Stimulated activated CD8-positive, alpha-beta memory T cell treated with anti-CD3 and anti-CD28 coated beads, Interleukin-15, amount 100 ng/mL, for 24 hours (primary cell): ENCODE measurements around the gene INTS11.

Experiments used
- DNase-seq: peaks from one replicate; pipeline ENCODE4 v3.0.0-alpha.2; 2020; ENCODE audit warnings: low read depth

Gene INTS11

DNA sequence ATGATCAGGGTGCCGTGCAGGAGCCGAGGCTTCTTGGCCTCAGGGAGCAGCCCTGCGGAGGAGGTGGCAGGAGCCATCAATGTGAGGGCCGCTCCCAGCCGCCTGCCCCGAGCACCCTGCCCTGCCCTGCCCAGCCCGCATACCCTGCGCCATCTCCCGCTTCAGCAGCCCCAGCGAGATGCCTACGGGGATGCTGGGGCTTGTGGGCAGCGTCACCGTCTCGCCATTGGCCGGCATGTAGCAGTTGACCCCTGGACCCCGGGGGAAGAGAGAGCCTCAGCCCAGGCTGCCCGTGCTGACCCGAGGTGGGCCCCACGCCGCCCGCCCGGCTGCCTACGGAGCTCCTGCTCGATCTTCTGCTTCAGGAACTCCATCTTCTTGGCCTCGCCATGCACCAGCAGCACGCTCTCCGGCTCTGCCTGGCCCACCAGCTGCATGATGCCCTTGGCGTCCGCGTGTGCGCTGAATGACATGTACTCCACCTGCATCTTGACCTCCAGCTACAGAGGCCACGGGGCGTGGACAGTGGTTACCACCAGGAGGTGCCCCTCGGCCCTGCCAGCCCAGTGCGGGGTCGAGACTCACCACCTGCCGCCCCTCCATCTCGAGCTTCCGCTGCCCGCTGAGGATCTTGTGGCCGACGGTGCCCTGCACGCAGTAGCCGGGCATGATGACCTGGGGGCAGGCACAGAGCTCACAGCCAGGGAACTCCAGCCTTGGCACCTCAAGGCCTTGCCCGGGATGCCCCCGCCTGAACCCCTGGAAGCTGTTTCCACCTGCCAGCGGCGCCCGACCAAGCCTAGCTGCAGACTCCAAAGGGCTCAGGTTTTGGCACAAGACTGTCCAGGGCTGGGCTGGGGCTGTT, 11.8 kb downstream of the INTS11 start:
- DNase-seq, result no peak

DNA sequence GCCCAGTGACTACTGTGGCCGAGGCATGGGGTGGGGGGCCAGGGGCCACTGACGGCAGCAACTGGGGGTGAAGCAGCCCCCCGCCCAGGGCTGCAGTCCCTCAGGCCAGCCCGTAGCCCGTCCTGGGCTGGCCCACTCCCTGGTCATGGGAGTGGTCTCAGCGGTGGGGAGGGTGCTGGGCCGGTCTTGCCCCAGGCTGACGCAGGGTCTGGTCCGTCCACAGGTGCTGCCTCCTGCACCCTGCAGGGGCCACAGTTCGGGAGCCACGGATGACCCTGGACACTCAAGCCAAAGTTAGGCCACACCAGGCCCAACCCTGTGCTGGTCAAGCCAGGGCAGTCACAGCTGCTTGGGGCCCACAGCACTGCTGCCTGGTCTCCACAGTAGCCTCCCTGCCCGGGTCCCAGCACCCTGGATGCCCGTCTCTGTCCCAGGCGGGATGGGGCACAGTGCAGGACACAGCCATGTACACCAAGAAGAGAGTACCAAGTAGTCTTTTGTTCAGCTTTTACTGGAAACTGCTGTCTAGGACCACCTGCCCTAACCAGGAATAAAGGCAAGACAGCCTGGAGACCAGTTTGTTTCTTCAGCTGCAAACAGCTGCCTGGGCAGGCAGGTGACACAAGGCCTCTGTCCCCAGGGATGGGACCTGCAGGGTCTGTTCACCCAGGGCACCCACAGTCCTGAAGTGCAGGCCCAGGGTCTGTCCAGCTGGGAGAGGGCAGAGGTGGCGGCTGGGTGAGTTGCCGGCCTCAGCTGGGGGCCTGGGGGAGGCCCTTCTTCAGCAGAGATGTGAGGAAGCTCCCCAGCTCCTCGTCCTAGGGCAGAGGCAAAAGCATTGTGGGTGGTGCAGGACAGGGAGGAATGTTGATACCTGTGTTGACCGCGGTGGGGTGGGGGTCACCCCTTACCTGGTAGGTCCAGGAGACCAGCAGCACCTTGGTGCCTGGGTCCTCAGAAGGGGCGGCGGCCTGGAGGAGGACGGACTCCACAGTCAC, 13.1 kb downstream of the INTS11 start:
- no peak for DNase-seq

DNA sequence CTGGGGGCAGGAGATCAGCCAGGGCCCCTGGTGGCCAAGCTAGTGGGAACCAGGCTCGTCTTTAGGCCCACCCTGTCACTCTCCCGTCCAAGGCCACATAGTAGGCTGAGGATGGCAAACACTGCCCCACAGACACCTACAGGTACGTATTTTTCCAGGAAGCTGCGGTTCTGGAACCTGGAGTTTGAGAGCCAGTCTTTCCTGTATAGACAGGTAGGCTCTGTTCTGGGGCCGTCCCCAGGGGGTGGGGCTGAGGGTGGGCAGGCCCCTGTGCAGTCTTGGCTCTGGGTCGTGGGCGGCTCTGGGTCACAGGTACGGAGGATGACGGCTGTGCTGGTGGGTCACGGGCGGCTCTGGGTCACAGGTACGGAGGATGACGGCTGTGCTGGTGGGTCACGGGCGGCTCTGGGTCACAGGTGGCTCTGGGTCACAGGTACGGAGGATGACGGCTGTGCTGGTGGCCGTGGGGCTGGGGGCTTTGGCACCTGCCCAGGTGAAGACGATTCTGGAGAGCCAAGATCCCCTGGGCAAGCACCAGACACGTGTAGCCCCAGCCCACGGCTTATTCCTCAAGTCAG, 13.9 kb downstream of the INTS11 start:
- DNase-seq, result no peak

DNA sequence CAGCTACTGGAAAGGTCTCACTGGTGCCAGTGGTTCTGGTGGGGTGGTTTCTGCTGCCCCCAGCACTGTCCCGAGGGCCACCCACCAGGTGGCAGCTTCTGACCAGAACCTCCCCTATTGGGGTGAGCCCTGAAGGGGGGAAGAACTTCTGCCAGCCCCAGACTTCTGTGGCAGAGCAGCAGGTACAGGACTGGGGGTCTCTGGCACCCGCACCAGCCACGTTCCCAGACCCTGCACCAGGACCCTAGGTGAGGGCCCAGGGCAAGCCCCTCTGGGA, 14.4 kb downstream of the INTS11 start:
- DNase-seq, result no peak

DNA sequence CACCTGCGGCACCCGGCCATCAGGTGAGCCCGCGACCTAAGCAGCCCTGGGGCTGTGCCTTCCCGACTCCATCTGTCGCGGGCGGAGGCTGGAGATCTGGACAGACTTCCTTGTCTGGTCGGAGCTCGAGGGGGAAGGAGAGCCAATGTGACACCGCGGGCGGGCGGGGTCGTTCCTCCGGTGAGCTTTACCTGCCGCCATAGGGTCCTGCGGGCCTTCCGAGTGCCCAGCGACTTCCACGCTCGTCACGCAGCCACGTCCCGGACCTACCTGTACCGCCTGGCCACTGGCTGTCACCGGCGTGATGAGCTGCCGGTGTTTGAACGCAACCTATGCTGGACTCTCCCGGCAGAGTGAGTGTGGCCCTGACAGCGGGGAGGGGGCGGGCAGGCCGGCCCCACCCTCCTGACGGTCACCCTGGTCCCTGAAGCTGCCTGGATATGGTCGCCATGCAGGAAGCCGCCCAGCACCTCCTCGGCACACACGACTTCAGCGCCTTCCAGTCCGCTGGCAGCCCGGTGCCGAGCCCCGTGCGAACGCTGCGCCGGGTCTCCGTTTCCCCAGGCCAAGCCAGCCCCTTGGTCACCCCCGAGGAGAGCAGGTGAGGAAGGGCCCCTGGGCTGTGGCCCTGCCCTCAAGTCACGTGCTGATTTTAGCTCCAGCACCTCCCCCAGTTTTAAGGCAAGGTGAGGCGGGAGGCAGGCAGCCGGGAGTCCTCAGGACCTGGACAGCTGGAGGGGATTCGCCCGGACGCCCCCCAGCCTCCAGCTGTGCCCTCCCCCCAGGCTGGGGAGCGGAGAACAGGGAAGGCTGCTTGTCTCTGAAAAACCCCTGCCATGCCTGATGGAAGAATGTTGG, 15.0 kb downstream of the INTS11 start:
- no peak for DNase-seq

DNA sequence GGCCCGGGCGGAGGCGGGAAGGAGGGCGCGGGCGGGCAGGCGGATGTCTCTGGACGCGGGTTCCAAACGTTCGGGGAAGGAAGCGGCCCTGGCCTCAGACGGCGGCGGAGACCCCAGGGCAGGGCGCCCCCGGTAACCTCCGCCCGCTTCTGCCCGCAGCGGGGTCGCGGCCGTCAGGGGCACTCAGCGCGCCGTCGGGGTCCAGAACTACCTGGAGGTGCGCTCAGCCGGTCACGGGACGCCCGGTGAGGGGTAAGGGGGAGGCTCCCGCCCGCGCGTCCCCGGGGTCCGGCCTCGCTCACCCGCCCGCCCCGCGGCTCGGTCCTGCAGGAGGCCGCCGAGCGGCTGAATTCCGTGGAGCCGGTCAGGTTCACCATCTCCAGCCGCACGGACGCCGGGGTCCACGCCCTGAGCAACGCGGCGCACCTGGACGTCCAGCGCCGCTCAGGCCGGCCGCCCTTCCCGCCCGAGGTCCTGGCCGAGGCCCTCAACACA, 15.7 kb downstream of the INTS11 start:
- no peak for DNase-seq

DNA sequence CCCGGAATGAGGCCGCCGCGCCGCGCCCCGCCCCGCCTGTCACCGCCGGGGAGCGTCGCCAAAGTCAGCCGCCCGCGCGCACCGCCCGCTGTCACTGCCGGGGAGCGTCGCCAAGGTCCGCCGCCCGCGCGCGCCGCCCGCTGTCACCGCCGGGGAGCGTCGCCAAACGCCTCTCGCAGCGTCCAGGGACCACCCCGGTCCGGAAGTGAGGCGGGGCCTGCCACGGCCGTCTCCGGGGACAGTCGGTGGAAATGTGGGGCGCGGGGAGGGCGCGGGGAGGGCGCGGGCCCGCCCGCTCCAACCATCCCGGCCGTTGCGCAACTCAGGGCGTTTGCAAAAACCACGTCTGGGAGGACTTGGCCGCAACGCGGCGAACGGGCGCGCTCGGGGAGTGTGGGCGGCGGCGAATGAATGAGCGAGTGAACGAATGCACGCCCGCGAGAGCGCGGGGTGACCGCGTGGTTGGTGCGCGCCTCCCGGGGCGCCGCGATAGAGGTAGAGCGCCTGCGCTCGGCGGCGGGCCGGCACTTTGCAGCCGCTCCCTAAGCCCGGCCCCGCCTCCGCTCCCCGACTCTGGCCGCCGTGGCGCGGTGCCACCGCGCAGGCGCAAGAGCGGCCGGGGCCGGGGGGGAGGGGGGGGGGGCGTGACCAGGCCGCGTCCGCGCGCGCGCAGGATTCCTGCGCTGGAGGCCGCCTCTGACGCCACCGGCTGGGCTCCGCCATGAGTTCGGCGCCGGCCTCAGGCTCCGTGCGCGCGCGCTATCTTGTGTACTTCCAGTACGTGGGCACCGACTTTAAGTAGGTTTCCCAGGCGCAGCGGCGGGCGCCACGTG, 16.3 kb downstream of the INTS11 start, which contains the start of the genes ACAP3 and PUSL1:
ACAP3 (minus strand) TSS at position 8 of the 833 bp plus-strand sequence. CDS start 115 bp downstream, outside the sequence.
PUSL1 (plus strand) TSS at position 675 of the 833 bp plus-strand sequence; CDS start at position 722, 47 bp downstream.
- peak; percentile 72 for DNase-seq

DNA sequence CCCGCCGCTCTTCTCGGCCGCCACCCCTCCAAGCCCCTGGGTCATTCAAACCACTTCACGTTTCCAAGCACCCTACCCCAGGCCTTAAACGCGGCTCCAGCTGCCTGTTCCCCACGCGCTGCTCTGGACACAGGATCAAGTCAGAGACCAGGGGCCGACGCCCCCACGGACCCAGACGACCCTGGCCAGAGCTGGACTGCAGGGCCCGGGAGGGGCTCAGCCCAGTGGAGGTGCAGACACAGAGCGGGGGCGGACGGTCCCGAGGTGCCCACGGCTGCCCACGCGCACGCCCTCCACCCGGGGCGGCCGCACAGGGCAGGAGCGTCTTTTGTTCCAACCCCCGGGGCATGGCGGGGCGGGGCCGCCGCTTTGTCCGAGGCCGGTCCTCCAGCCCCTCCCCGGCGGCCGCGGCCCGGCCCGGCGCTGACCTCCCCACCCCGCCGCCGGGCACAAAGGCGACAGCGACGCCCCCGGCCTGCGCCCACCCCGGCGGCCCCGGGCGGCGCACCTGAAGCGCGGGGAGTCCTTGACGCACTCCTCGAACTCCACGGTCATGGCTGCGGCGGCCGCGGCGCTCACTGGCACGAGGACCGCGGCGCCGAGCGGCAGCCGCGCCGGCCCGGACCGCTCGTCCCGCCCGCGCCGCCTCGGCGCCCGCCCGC, 17.1 kb downstream of the INTS11 start:
- no peak for DNase-seq

DNA sequence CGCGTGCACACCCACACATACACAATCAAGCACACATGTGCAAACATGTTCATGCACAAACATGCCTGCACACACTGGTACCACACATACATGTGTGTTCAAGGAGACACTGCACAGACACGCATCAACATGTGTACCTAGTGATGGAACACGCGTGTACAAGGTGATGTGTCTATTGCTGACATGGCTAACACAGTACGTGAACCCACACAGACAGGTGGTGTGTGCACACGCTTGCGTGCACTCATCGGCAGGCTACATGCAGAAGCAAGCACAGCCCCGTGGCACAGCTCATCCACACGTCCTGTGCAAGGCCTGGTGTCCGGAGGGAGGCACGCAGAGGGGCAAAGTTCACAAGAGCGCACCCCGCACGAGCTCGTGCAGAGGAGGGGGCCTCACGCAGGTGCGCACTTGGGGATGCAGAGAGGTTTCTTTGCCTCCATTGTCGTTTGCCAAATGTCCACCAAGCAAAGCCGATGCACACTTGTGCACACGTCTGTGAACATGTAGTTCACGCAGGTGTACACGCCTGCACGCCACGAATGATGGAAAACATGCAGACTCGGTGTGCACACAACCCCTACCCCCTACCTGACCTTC, 17.7 kb downstream of the INTS11 start:
- DNase-seq, result no peak

DNA sequence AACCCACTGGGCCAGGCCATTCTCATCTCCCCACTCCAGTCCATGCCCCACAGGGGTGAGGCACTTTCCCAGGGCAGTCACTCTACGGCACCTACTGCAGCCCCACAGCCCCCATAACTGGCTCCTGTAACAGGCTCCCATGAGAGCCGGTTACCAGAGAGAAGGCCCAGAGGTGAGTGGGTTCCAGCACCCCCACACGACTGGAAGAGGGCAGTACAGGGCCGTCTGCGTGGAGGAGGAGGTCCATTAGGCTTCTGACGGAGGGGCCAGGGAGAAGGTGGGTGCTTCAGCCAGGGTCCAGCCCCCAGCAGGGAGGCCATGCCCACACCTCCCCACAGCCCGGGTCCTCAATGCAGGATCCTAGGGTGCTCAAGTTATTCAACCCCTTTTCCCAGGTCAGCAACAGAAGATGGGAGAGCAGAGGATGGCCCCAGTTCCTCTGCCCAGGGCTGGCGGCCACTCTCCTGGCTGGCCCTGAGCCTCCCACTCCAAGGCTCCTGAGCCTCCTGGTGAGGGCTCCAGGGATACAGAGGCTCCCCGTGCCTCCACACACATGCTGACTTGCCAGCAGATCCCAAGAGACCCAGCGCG, 18.3 kb downstream of the INTS11 start:
- DNase-seq, result no peak

DNA sequence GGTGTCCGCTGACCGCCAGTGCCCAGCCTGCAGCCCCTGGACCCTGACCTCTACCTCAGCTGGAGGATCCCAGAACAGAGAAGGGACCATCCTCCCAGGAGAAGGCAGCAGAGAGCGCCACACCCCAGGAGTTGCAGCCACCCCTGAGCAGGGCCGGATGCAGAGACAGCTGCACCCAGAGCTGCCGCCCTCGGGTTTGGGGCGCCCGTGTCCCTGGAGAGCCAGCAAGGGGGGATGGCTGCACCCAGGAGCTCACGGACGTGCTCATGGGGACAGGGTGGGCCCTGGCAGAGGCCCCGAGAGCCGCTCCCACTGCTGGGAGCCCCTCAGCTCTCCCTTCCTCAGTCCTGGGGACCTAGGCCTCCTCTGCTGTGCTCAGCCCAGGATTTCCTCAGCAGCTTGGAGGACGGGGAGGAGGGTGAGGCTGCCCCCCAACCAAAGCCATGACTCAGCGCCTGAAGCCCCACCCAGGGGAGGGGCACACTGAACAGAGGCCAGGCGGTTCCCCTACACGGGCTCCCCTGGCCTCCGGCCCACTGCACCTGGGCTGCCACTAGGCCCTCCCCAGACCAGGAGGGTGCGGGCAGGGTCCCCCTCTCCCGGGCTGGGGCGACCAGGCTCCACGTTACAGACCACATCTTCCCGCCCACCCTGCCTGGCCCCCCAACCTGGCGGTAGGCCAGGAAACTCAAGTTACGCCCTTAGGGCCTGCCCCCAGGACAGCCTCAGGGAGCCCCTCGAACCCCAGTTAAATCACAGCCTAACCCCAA, 19.0 kb downstream of the INTS11 start:
- DNase-seq, result no peak

DNA sequence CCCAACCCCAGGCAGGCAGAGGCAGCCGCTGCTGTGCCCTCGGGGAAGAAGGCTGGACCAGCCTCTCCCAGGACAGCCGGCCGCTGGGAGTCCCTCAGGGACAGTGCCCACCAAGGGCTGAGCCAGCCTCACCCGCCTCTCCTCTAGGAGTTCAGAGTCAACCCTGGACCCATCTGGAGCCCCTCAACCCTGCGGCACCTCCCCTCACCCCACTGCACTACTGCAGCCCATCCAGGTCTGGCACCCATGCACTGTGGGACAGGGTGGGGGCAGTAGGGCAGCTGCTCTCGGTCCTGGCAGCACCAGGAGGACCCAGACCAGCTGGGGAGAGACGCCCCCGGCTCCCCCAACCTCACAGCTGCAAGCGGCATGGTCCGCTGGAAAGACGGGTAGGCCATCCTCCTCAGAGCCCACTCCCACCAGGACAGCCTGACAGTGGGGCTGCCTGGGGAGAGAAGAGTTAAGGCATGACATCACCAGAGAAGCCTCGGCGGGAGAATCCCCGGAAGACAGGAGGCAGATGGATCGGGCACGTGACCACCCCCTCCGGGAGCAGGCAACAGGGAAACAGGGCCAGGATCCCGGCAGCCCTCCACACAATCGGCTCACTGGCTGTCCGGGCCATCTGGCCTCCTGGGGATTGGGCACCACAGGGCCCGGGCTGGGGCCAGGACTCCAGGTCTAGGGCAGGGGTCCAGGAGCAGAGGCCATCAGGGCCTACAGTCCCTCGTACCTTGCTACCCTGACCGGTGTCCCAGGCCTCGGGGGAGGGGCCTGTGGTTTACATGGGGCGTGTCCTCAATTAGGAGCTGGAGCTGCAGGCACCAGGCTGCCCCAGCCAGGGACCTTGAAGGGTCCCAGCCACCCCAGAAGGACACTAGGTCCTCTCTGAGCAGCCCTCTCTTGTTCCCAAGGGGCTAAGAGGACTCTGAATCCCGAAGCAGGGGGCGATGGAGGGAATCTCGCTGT, 19.8 kb downstream of the INTS11 start:
- DNase-seq, result no peak

DNA sequence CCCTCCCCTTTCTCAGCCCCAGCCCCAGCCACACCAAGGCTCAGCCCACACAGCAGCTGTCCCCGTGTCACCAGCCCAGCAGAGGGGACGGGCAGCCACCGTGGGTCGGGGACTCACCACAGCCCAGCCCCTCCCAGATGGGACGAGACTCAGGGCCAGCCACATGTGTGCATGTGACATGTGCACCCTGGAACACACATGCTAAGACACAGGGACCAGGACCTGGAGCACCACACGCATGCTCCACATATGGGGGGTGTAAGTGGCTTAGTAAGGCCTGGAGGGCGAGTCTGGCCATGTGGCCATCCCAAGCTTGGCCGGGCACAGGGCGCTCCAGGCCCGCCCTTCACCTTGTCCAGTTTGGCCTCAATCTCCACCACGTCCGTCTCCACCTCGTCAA, 20.7 kb downstream of the INTS11 start:
- no peak for DNase-seq

DNA sequence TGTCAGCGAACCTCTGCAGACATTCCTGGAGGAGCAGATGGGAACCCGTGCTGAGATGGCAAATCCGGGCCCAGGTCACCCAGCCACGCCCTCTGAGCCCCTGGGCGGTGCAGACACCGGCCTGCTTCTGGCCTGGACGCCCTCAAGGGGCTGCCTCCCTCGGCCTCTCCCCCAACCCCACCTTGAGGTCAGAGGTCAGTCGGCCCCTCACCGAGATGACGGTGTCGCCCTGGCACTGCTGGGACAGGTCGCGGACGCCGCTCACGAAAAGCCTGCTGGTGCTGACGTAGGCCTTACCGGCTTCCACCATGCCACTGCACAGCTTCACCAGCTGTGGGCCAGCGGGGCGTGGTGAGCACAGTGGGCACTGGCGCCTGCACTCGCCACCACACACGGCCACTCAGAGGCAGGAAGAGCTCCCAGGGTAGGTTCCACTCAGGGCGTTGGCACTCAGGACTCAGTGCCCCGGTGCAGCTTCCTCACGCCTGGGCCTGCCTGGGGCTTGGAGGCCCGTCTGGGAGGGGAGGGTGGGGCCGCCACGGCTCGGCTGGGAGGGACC, 21.4 kb downstream of the INTS11 start:
- DNase-seq, result no peak

DNA sequence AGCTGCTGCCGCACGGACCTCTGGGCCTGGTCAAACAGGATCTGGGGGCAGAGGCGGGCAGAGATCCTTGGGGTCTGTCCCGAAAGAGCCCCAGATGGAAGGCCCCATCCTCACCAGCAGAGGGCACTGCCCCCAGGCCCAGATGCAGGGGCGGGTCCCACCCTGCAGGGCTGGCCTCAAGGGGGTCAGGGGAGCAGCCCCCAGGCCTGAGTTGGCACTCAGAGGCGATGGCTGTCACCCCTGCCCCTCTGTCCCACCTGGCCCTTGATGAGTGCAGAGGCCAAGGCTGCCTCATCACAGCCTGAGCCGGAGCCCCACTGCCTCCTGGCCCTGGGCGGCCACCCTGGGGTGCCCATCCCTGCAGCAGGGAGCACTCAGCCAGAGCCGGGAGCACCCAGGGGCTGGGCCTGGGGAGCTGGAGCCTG, 22.4 kb downstream of the INTS11 start:
- no peak for DNase-seq

DNA sequence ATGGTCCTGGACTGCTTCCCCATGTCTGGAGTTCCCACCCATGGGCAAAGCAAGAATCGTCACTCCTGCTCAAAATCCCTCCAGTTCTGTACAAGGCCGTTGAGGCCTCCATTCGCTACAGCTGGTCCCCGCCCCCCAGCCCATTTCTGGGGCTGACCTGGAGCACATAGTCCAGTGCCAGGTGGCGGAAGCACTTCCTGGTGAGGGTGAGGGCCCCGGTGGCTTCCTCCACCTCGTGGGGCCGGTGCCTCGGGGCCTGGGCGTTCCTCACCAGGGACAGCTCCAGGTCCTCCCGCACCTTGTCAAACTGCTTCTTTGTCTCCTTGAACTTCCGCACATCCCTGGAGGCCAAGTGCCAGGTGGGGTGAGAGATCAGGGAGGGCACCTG, 24.1 kb downstream of the INTS11 start:
- DNase-seq, result no peak
